HepG2 (cell line): ENCODE results near the gene GATAD2B. TPM values are rescaled to one million over a fixed set of nuclear protein-coding genes. Genes with fewer than 3 reads are reported as not detected.

Experiments used
- FOXA1 ChIP-seq, 2 experiments: fragments of 450-650 bp in 1 of 2; sonication (generic) in 1 of 2; formaldehyde crosslinking in 1 of 2; IDR thresholded peaks; 2 replicates each; pipeline versions ENCODE4 v1.4.0 to v1.6.1; 2016 to 2020; ENCODE audit warnings: missing genetic modification reagents in 1 of 2
- GZF1 ChIP-seq: sonication (generic); formaldehyde crosslinking; IDR thresholded peaks from 2 replicates; pipeline ENCODE4 v1.5.1; 2020; ENCODE audit warnings: mild to moderate bottlenecking, missing genetic modification reagents
- HOXA5 ChIP-seq: sonication (generic); formaldehyde crosslinking; IDR thresholded peaks from 2 replicates; pipeline ENCODE4 v1.4.0; 2020; ENCODE audit warnings: missing genetic modification reagents
- IRX3 ChIP-seq: sonication (generic); formaldehyde crosslinking; IDR thresholded peaks from 2 replicates; pipeline ENCODE4 v1.8.1; 2023; ENCODE audit warnings: mild to moderate bottlenecking, low read depth, missing genetic modification reagents, borderline replicate concordance
- MXD3 ChIP-seq: IDR thresholded peaks from 2 replicates; pipeline ENCODE4 v1.6.1; 2016; ENCODE audit warnings: mild to moderate bottlenecking, missing biosample characterization, missing genetic modification reagents
- NFATC3 ChIP-seq: sonication (generic); formaldehyde crosslinking; IDR thresholded peaks from 2 replicates; pipeline ENCODE4 v1.5.1; 2020; ENCODE audit warnings: mild to moderate bottlenecking, missing genetic modification reagents
- REL ChIP-seq: sonication (generic); formaldehyde crosslinking; conservative IDR thresholded peaks from 2 replicates; pipeline ENCODE4 v1.8.0; 2022; ENCODE audit warnings: mild to moderate bottlenecking, missing genetic modification reagents, moderate library complexity
- RNF2 ChIP-seq: fragments of 450-650 bp; conservative IDR thresholded peaks from 2 replicates; pipeline ENCODE4 v1.6.1; 2016; ENCODE audit warnings: low read depth
- SP4 ChIP-seq: sonication (generic); formaldehyde crosslinking; IDR thresholded peaks from 2 replicates; pipeline ENCODE4 v1.8.1; 2023; ENCODE audit warnings: mild to moderate bottlenecking, missing genetic modification reagents
- STAG1 ChIP-seq: sonication (generic); formaldehyde crosslinking; IDR thresholded peaks from 2 replicates; pipeline ENCODE4 v1.4.0; 2020; ENCODE audit warnings: missing genetic modification reagents
- ZNF142 ChIP-seq: sonication (generic); formaldehyde crosslinking; IDR thresholded peaks from 2 replicates; pipeline ENCODE4 v1.4.0; 2020; ENCODE audit warnings: missing genetic modification reagents
- ZNF282 ChIP-seq: fragments of 450-650 bp; IDR thresholded peaks from 2 replicates; pipeline ENCODE4 v1.6.1; 2018; ENCODE audit not compliant: partially characterized antibody
- ZNF614 ChIP-seq: IDR thresholded peaks from 2 replicates; pipeline ENCODE4 v1.6.1; 2018; ENCODE audit warnings: missing biosample characterization, missing genetic modification reagents, inconsistent platforms, borderline replicate concordance
- ZNF782 ChIP-seq: sonication (generic); formaldehyde crosslinking; IDR thresholded peaks from 2 replicates; pipeline ENCODE4 v1.4.0; 2020; ENCODE audit warnings: missing genetic modification reagents, mild to moderate bottlenecking, borderline replicate concordance
- polyA plus RNA-seq, 8 experiments: library from polyadenylated mRNA; depleted of rRNA in 3 of 8; stranded (reverse) in 7 of 8; unstranded in 1 of 8; fragments of >200 nt; fragmentation: Illumina TruSeq in 4 of 8; extraction: Trizol in 4 of 8; gene quantifications; 2 replicates each; pipeline versions ENCODE4 v1.2.1 to v1.2.3, GENCODE V29; 2011 to 2016; ENCODE audit warnings: low read depth in 4 of 8, missing spikeins in 1 of 8, mixed read lengths in 1 of 8; ENCODE audit not compliant: insufficient read depth in 1 of 8
- total RNA-seq, 5 experiments: library from RNA; depleted of rRNA; stranded (reverse); fragments of >200 nt; fragmentation: Illumina TruSeq; extraction: Trizol; gene quantifications; 2 replicates each; pipeline ENCODE4 v1.2.3, GENCODE V29; 2016; ENCODE audit warnings: low read depth in 1 of 5
- TF ChIP-seq, protein P1 (sequence below): sonication (generic); formaldehyde crosslinking; IDR thresholded peaks from 2 replicates; pipeline ENCODE4 v1.5.1; 2020; ENCODE audit warnings: mild to moderate bottlenecking, missing genetic modification reagents, borderline replicate concordance

Gene GATAD2B
- total and polyA plus RNA-seq, 2 of the 13 experiments (the other 11 are each of a cell fraction or from before 2014, with no cell fraction given) = 3.2 to 5.2 TPM

DNA sequence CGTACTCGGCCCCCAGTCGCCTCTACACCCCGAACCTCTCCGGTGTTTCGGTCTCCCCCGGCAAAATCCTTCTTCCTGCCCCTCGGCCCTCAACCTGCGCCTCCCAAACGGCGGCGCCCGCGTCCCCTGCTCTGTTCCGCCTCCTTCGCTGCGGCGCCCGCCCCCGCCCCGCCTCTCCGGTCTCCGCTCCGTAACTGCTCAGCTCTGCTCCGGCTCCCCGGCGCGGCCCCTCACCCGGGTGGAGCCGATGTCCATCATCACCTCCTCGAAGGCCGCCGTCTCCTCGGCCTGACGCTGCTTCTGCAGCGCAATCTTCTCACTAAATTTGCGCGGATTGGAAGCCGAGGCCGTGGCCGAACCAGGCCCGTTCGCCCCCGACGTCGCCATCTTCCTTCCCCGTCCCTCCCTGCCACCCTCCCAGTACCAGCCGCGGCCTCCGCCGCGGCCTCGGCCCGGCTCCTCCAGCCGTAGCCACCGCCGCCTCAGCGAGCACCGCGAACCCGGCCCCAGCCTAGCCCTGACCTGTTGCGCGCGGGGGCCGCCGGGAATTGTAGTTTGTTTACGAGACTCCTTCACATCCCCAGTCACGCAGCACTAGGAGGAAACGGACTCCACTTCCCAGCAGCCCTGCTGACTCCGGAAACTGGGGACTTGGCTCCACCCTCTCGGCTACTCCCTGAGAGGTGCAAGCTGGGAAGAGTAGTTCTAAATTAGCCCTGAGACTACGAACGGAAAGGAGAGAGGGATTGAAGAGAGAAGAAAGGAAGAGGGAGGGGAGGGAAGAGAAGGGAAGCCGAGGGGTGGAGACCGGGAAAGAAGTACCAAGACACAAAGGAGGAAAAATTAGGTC, 35.6 kb upstream of the GATAD2B start, which contains the start of gene CRTC2 (continued):
- no peak for TF ChIP-seq STAG1 (CRISPR knock-in tag)
- TF ChIP-seq, protein P1, sequence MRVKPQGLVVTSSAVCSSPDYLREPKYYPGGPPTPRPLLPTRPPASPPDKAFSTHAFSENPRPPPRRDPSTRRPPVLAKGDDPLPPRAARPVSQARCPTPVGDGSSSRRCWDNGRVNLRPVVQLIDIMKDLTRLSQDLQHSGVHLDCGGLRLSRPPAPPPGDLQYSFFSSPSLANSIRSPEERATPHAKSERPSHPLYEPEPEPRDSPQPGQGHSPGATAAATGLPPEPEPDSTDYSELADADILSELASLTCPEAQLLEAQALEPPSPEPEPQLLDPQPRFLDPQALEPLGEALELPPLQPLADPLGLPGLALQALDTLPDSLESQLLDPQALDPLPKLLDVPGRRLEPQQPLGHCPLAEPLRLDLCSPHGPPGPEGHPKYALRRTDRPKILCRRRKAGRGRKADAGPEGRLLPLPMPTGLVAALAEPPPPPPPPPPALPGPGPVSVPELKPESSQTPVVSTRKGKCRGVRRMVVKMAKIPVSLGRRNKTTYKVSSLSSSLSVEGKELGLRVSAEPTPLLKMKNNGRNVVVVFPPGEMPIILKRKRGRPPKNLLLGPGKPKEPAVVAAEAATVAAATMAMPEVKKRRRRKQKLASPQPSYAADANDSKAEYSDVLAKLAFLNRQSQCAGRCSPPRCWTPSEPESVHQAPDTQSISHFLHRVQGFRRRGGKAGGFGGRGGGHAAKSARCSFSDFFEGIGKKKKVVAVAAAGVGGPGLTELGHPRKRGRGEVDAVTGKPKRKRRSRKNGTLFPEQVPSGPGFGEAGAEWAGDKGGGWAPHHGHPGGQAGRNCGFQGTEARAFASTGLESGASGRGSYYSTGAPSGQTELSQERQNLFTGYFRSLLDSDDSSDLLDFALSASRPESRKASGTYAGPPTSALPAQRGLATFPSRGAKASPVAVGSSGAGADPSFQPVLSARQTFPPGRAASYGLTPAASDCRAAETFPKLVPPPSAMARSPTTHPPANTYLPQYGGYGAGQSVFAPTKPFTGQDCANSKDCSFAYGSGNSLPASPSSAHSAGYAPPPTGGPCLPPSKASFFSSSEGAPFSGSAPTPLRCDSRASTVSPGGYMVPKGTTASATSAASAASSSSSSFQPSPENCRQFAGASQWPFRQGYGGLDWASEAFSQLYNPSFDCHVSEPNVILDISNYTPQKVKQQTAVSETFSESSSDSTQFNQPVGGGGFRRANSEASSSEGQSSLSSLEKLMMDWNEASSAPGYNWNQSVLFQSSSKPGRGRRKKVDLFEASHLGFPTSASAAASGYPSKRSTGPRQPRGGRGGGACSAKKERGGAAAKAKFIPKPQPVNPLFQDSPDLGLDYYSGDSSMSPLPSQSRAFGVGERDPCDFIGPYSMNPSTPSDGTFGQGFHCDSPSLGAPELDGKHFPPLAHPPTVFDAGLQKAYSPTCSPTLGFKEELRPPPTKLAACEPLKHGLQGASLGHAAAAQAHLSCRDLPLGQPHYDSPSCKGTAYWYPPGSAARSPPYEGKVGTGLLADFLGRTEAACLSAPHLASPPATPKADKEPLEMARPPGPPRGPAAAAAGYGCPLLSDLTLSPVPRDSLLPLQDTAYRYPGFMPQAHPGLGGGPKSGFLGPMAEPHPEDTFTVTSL = no peak
- no peak for TF ChIP-seq RNF2
- TF ChIP-seq SP4 (CRISPR knock-in tag) = peak; percentile 93
- no peak for TF ChIP-seq REL (CRISPR knock-in tag)
- TF ChIP-seq HOXA5 (CRISPR knock-in tag) = peak; percentile 86; the same call in 1 of the 2 replicates
- TF ChIP-seq ZNF614 (CRISPR knock-in tag) = 0 out of 2 replicates have a peak, but pooled peaks have one; percentile 31
- TF ChIP-seq NFATC3 = no peak
- 0 out of 2 replicates have a peak, but pooled peaks have one; percentile 38 for TF ChIP-seq MXD3 (CRISPR knock-in tag)
- no peak for TF ChIP-seq FOXA1 (IDR thresholded peaks at IDR 0.05)
- 0 out of 2 replicates have a peak, but pooled peaks have one; percentile 15 for TF ChIP-seq FOXA1 (CRISPR knock-in tag; IDR thresholded peaks at IDR 0.05)
- TF ChIP-seq GZF1 (CRISPR knock-in tag) = no peak
- peak; percentile 79 for TF ChIP-seq ZNF142
- no peak for TF ChIP-seq IRX3 (CRISPR knock-in tag)
- TF ChIP-seq ZNF782 (CRISPR knock-in tag) = no peak
- no peak for TF ChIP-seq ZNF282
